Hepatic stellate cell (primary cell): ENCODE measurements around the gene GAB2.
A peak's percentile ranks its signal among the peaks of the same experiment; 100 is the strongest.

ENCODE experiments used
- DNase-seq: peaks from one replicate; pipeline ENCODE4 v3.0.0; 2011; ENCODE audit warnings: low spot score

The GAB2 gene

GRCh38 chr11:78205691-78206090 lies 211.9 kb downstream of the GAB2 start:
- no peak for DNase-seq

DNA sequence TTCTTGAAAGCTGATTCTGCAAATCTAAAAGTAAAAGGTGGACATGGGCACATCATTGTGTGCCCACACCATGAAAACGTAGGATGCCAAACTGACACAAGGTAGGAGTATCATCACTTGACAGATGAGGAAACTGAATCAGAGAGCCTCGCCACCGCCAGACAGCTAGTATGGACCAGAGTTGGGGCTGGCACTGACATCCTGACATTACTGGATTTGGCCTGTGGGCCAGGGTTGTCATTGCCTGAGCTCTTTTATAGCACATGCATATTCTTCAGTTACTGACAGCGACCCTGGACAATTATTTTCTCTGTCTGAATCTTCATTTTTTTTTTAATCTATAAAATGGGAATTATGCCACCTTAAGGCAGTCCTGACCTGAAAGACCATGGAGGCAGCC lies 212.4 kb downstream of the GAB2 start:
- DNase-seq = no peak

DNA sequence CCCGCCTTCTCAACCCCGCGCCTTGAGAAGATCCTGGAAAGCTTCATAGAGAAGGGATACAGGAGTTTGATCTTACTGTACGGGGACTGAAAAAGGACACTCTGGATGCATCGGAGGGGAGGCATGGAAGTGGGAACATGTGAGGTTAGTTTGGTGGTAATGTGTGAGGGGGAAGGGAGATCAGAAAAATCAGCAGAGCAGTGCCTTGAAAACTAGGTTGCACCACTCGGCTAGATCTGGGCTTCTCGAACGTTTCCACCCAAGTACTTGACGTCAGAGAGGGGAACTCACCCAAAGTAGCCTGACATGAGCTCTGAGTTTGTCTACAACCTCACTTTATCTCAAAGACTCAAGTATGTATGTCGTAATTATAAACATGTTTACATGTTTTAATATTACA lies 214.4 kb downstream of the GAB2 start:
- DNase-seq = no peak

DNA sequence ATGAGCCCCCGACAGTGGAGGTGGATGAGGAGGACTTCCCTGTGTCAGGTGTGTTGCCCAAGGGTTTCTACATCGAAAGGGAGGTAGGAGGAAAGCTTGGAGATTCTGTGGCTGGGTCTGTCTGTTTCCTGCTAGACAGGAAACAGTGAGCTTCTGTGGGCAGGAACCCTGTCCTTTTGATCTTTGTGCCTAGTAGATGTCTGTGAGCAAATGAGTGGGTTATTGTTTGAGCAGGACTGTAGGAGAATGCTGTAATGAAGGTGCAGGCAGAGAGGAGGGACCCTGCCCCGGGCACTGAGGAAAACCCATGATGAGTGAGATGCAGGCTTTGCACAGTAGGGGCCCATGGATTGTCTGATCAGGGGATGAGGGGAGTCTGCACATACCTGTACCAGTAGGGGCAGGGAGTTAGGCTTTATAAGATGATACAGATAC lies 214.9 kb downstream of the GAB2 start:
- DNase-seq = no peak

DNA sequence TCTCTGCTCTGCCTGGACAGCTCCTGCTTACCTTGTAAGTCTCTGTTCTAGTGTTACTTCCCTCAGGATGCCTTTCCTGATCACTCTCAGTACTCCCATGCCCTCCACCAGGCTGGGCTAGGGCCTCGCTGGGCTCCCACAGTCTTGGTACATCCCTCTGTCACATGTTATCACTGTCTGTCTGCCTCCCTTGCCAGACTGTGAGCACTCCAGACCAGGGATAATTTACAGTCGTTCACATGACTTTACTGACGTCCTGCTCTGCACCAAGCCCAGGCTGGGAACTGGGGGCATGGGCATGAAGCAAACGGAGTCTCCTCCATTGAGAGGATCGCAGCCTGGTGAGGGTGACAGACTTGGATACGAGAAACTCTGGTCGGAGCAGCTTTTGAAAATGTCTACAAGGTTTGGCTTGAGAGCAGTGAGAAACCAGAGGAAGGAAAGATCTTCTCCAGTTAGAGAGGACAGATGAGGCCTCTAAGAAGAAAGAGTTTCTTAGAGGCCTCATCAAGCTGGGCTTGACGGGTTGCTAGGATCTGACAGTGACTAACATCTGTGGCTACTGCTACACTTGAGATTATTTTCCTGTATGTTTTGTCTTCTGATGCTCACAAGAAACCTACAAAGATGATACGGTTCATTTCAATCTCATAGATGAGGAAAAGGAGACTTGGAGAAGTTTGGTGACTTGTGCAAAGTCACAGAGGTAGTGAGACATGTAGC lies 216.4 kb downstream of the GAB2 start:
- DNase-seq = no peak

GRCh38 chr11:78200553-78200952 lies 217.1 kb downstream of the GAB2 start:
- DNase-seq = no peak

DNA sequence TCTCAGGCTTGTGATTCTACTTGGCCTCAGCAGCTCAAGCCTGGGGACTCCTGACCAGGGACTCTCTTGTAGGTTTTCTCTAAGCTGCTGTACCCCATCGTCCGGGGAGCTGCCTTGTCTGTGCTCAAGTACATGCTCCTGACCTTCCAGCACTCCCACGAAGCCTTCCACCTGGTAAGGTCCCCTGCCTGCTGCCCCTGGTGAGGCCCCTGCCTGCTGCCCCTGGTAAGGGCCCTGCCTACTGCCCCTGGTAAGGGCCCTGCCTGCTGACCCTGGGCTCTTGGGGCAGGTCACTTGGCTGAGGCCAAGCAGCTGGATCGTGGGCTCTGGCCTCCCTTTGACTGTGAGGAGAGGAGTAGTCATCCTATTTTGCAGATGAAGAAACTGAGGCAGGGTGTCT lies 217.6 kb downstream of the GAB2 start:
- no peak for DNase-seq

- no peak for DNase-seq
These were observed 218.0 kb downstream of the GAB2 start for GRCh38 chr11:78199653-78200015.

DNA sequence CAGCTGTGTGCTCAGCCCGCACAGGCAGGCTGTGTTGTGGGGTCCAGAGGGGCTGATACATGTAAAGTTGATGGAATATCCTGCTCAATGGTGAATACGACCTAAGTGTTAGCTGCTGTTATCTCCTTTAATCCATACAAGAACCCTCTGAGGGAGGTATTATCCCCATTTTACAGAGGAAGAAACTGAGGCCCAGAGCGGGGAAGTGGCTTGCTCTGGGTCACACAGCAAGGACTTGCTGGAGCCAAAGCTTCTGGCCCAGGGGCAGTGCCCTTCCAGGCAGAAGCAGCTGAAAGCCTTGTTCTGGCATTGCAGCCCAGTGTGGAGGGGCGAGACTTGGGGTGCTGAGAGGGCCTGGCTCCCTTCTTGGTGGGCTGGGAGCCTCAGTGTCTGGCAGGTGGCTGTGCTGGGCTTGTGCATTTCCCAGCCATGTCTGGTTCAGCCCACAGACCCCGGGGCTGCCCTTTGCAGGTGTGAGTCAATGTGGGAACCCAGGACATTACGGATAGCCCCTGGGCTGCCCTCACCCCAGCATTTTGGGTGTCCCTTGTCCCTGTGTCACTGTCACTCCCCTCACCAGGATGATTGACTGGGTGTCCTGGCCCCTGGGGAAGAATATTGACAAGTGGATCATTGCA lies 218.5 kb downstream of the GAB2 start:
- DNase-seq = no peak

- no peak for DNase-seq
These were observed 219.8 kb downstream of the GAB2 start for GRCh38 chr11:78197816-78198215.

DNA sequence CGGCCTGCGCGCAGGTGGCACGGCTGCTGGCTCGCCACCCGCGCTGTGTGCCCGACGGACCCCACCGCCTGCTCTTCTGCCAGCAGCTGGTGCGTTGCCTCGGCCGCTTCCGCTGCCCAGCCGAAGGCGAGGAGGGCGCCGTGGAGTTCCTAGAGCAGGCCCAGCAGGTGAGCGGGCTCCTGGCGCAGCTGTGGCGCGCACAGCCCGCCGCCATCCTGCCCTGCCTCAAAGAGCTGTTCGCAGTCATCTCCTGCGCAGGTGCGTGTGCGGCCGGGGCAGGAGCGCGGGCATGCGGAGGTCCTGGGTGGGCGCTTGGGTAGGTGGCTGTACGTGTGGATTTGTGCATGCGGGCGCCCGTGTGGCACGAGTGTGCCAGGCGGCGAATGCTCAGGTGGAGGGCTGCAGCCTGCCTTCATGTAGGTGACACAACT lies 220.9 kb downstream of the GAB2 start:
- DNase-seq = no peak

DNA sequence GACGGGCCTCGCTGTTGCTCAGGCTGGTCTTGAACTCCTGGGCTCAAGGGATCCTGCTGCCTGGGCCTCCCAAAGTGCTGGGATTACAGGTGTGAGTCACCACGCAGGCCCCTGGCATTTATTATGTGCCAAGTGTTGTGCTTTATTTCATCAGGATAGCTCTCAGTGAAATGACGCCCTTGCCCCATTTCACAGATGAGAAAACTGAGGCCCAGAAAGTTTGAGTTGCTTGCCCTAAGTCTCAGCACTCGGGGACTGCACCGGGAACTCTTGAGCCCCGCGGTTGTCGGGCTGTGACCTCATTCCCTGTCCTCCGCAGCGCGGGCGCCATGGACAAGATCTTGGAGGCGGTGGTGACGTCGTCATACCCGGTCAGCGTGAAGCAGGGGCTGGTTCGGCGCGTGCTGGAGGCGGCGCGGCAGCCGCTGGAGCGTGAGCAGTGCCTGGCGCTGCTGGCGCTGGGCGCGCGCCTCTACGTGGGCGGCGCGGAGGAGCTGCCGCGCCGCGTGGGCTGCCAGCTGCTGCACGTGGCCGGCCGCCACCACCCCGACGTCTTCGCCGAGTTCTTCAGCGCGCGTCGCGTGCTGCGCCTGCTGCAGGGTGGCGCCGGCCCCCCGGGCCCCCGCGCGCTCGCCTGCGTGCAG lies 221.6 kb downstream of the GAB2 start:
- DNase-seq = no peak

- DNase-seq = no peak
These were observed 223.1 kb downstream of the GAB2 start for GRCh38 chr11:78194490-78194889.

DNA sequence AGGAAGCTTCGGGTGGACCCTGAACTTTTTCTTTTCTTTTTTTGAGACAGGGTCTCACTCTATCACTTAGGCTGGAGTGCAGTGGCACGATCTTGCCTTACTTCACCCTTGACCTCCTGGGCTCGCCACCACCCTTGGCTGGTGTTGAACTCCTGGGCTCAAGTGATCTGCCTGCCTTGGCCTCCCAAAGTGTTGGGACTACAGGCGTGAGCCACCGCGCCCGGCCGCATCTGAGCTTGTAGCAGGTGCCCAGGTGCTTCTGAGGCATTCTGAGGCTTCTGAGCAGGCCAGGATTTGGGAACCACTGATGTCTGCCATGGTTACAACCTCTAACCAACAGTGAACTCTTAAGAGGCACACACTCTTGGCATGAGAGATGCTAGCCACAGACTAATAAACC lies 223.8 kb downstream of the GAB2 start:
- no peak for DNase-seq

GRCh38 chr11:78192911-78193351 lies 224.7 kb downstream of the GAB2 start:
- no peak for DNase-seq

- no peak for DNase-seq
These were observed 225.3 kb downstream of the GAB2 start for GRCh38 chr11:78192223-78192719.

DNA sequence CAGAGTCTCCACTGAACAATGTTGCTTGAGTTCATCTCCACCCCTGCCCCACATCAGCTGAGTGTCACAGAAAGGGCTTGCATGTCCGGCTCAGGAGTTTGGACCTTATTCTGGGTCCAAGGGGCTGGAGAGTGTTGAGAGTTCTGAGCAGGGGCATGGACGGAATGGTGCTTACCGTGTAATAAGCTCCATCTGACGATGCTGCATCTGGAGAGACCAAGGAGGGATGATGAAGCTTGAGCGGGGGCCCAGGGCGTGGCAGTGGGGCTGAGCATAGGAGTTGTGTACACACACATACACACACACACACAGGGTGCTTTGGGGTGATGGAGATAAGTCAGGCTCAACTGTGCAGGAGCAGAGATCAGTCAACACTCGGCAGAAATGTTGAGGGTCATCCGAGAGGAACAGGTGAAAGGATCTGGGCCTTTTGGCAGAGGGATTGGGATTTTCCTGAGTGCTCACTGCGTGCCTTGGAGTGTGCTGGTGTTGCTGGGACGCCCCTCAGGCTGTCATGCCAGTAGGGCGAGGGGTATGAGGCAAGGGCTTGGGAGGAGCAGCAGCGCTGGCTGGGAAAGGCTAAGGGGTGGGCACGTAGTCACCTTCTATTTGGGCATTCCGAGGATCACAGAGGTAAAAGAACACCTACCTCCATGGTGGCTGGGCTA lies 226.6 kb downstream of the GAB2 start:
- no peak for DNase-seq

GRCh38 chr11:78190374-78190773 lies 227.2 kb downstream of the GAB2 start:
- DNase-seq = no peak

- DNase-seq = no peak
These were observed 227.8 kb downstream of the GAB2 start for GRCh38 chr11:78189851-78190250.

DNA sequence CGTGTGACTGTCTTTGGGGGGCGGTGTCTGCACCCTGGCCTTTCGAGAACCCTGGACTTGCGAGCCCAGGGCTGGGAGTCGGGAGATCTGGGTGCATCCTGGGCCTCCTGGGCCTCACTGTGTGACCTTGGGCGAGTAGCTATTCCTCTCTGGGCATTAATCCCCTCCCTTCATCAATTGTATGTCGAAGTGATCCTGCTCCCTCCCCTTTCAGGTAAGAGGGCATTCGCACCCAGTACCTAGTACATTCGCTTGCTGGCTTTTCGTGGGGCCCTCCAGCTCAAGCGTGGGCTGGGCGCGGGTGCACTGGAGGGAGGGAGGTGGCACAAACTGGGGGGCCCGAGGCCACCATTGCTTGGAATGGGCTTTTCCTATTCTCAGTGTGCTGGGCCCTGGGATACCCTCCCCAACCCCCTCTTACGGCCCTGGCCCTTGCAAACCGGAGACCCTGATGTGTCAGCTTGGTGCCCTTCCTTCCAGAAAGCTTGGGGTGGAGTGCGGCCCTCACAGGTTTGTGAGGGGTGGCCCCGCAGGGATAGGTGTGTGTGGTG lies 228.4 kb downstream of the GAB2 start:
- DNase-seq = no peak

GRCh38 chr11:78188286-78189173 lies 229.1 kb downstream of the GAB2 start, which contains the start of the genes KCTD21 and USP35:
Gene KCTD21 (minus strand): TSS chr11:78188626. CDS start chr11:78174554, 14,072 bp downstream.
Gene USP35 (plus strand): TSS chr11:78188919. CDS start chr11:78196246, 7,327 bp downstream.
- peak; percentile 98 for DNase-seq
